Fibroblast of lung (primary cell): ENCODE results near the gene APOA1.

Source experiments
- EZH2 ChIP-seq: IDR thresholded peaks from 2 replicates; pipeline ENCODE4 v1.5.1; 2012; ENCODE audit warnings: low read length, control low read depth, mild to moderate bottlenecking; ENCODE audit errors: missing control alignments
- TF ChIP-seq, protein P1 (sequence below), 2 donors: IDR thresholded peaks in 1 of 2; conservative IDR thresholded peaks in 1 of 2; 1 replicate in 1 of 2; 2 replicates in 1 of 2; pipeline ENCODE4 v1.5.1; 2011 to 2012; ENCODE audit warnings: low read length in 2 of 2, control low read depth in 1 of 2, inconsistent platforms in 1 of 2, low read depth in 1 of 2, mild to moderate bottlenecking in 1 of 2

DNA sequence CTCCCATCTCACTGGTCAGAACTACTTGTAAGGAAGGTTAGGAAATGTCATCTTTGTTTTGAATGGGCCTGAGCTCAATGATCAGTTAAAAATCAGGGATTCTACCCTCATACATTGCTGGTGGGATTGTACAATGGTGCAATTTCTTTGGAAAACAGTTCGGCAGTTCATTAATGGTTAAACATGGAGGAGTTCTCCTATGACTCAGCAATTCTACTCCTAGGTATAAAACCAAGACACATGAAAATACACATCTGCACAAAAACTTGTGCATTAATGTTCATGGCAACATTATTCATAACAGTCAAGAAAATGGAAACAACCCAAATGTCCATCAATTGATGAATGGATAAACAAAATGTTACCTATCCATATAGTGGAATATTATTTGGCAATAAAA, 40.9 kb downstream of the APOA1 start:
- TF ChIP-seq, protein P1, sequence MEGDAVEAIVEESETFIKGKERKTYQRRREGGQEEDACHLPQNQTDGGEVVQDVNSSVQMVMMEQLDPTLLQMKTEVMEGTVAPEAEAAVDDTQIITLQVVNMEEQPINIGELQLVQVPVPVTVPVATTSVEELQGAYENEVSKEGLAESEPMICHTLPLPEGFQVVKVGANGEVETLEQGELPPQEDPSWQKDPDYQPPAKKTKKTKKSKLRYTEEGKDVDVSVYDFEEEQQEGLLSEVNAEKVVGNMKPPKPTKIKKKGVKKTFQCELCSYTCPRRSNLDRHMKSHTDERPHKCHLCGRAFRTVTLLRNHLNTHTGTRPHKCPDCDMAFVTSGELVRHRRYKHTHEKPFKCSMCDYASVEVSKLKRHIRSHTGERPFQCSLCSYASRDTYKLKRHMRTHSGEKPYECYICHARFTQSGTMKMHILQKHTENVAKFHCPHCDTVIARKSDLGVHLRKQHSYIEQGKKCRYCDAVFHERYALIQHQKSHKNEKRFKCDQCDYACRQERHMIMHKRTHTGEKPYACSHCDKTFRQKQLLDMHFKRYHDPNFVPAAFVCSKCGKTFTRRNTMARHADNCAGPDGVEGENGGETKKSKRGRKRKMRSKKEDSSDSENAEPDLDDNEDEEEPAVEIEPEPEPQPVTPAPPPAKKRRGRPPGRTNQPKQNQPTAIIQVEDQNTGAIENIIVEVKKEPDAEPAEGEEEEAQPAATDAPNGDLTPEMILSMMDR (conservative IDR thresholded peaks at IDR 0.05 in 1 of 2, IDR thresholded peaks at IDR 0.05 in 1 of 2; ENCODE audit: low read depth in 1 of 2, low read length in 2 of 2), result no peak
- no peak for TF ChIP-seq EZH2
